ENCODE data around the gene CRYGD. TPM values are rescaled to one million over a fixed set of nuclear protein-coding genes. Genes with fewer than 3 reads are reported as not detected.

The CRYGD gene
- total and polyA plus RNA-seq, 2 donors (not counting 1 experiment from before 2014, with no cell fraction given): not detected

GRCh38 chr2:208130712-208131110, 6.4 kb upstream of the CRYGD start:
- Histone ChIP-seq H2AFZ (ENCODE audit: low read length) (no peak overlapping the region), H4K20me1 (ENCODE audit: control insufficient read depth, extremely low read depth, insufficient read depth, low read length) (no peaks in the 10 kb centered on the region), H3K9ac (ENCODE audit: insufficient read depth, low read length) (no peak overlapping the region), H3K4me3 (replicated peaks in 1 of 4; ENCODE audit: control extremely low read depth in 1 of 4, insufficient read depth in 1 of 4, low read depth in 3 of 4, low read length in 4 of 4) (no peak overlapping the region), H3K27ac (ENCODE audit: insufficient read depth, low read length) (no peak overlapping the region), H3K9me3 (ENCODE audit: control insufficient read depth, insufficient read depth, low read depth, low read length) (no peaks in the 10 kb centered on the region), H3K4me1 (ENCODE audit: control insufficient read depth, extremely low read depth, insufficient read depth, low read length) (no peaks in the 10 kb centered on the region), H3K4me2 (ENCODE audit: extremely low read depth, insufficient read depth, low read length) (no peak overlapping the region), H3K27me3 (ENCODE audit: control insufficient read depth, insufficient read depth, low read length) (no peaks in the 10 kb centered on the region), H3K36me3 (ENCODE audit: control insufficient read depth, insufficient read depth, low read length) (no peaks in the 10 kb centered on the region), H3K79me2 (ENCODE audit: control insufficient read depth, insufficient read depth, low read length) (no peaks in the 10 kb centered on the region)
- no peak for TF ChIP-seq EZH2 (IDR thresholded peaks at IDR 0.05; ENCODE audit: low read length, missing control alignments)
- no peak for TF ChIP-seq CTCF (conservative IDR thresholded peaks at IDR 0.05 in 1 of 2, IDR thresholded peaks at IDR 0.05 in 1 of 2; ENCODE audit: low read depth in 1 of 2, low read length in 2 of 2)
- DNase-seq (ENCODE audit: low read depth in 2 of 2): no peak

- Histone ChIP-seq H3K4me2 (ENCODE audit: extremely low read depth, insufficient read depth, low read length) (no peak within 1 kb of the TSS), H3K9me3 (ENCODE audit: control insufficient read depth, insufficient read depth, low read depth, low read length) (no peaks in the 10 kb centered on the region), H3K4me3 (replicated peaks in 1 of 4; ENCODE audit: control extremely low read depth in 1 of 4, insufficient read depth in 1 of 4, low read depth in 3 of 4, low read length in 4 of 4) (no peak within 1 kb of the TSS), H2AFZ (ENCODE audit: low read length) (no peak within 1 kb of the TSS), H3K9ac (ENCODE audit: insufficient read depth, low read length) (no peak within 1 kb of the TSS), H3K4me1 (ENCODE audit: control insufficient read depth, extremely low read depth, insufficient read depth, low read length) (no peaks in the 10 kb centered on the region), H3K27me3 (ENCODE audit: control insufficient read depth, insufficient read depth, low read length) (no peaks in the 10 kb centered on the region), H3K27ac (ENCODE audit: insufficient read depth, low read length) (no peak within 1 kb of the TSS), H3K79me2 (ENCODE audit: control insufficient read depth, insufficient read depth, low read length) (no peaks in the 10 kb centered on the region), H3K36me3 (ENCODE audit: control insufficient read depth, insufficient read depth, low read length) (no peaks in the 10 kb centered on the region), H4K20me1 (ENCODE audit: control insufficient read depth, extremely low read depth, insufficient read depth, low read length) (no peaks in the 10 kb centered on the region)
- no peak for TF ChIP-seq EZH2 (IDR thresholded peaks at IDR 0.05; ENCODE audit: low read length, missing control alignments)
- TF ChIP-seq CTCF (conservative IDR thresholded peaks at IDR 0.05 in 1 of 2, IDR thresholded peaks at IDR 0.05 in 1 of 2; ENCODE audit: low read depth in 1 of 2, low read length in 2 of 2): no peak
- peak in 1 of 2 donors; percentile 56 for DNase-seq (ENCODE audit: low read depth in 2 of 2)
These were observed 5.7 kb upstream of the CRYGD start, which contains the start of gene CRYGC for GRCh38 chr2:208129744-208130711. Gene CRYGC, minus strand, starts transcription at chr2:208129828. Its CDS starts 36 bp downstream, at chr2:208129792.

- TF ChIP-seq EZH2 (IDR thresholded peaks at IDR 0.05; ENCODE audit: low read length, missing control alignments): no peak
- TF ChIP-seq CTCF (conservative IDR thresholded peaks at IDR 0.05 in 1 of 2, IDR thresholded peaks at IDR 0.05 in 1 of 2; ENCODE audit: low read depth in 1 of 2, low read length in 2 of 2): no peak
- Histone ChIP-seq H3K9ac (ENCODE audit: insufficient read depth, low read length) (no peak overlapping the region), H2AFZ (ENCODE audit: low read length) (no peak overlapping the region), H4K20me1 (ENCODE audit: control insufficient read depth, extremely low read depth, insufficient read depth, low read length) (no peaks in the 10 kb centered on the region), H3K79me2 (ENCODE audit: control insufficient read depth, insufficient read depth, low read length) (no peaks in the 10 kb centered on the region), H3K4me2 (ENCODE audit: extremely low read depth, insufficient read depth, low read length) (no peak overlapping the region), H3K27me3 (ENCODE audit: control insufficient read depth, insufficient read depth, low read length) (no peaks in the 10 kb centered on the region), H3K27ac (ENCODE audit: insufficient read depth, low read length) (no peak overlapping the region), H3K9me3 (ENCODE audit: control insufficient read depth, insufficient read depth, low read depth, low read length) (no peaks in the 10 kb centered on the region), H3K4me1 (ENCODE audit: control insufficient read depth, extremely low read depth, insufficient read depth, low read length) (no peaks in the 10 kb centered on the region), H3K4me3 (replicated peaks in 1 of 4; ENCODE audit: control extremely low read depth in 1 of 4, insufficient read depth in 1 of 4, low read depth in 3 of 4, low read length in 4 of 4) (no peak overlapping the region), H3K36me3 (ENCODE audit: control insufficient read depth, insufficient read depth, low read length) (no peaks in the 10 kb centered on the region)
- DNase-seq (ENCODE audit: low read depth in 2 of 2): no peak
These were observed 3.8 kb upstream of the CRYGD start for GRCh38 chr2:208128136-208128535.

Data from fibroblast of lung (primary cell).